ENCODE data around the gene CSTB. TPM values are rescaled to one million over a fixed set of nuclear protein-coding genes. Genes with fewer than 3 reads are reported as not detected.

CSTB gene
- total and polyA plus RNA-seq, 2 of the 8 experiments (the other 6 are each of a cell fraction or from before 2014, with no cell fraction given), result 53.8 to 64.1 TPM

GRCh38 chr21:43758811-43759210, 17.3 kb downstream of the CSTB start (continued):
- TF ChIP-seq CBX5 (IDR thresholded peaks at IDR 0.05; ENCODE audit: low read depth, low read length), result no peak
- TF ChIP-seq JUND (IDR thresholded peaks at IDR 0.05; ENCODE audit: low read length), result no peak
- no peak for TF ChIP-seq GTF2F1 (IDR thresholded peaks at IDR 0.05; ENCODE audit: borderline replicate concordance, low read depth, low read length)
